ENCODE measurements around the gene IGSF1.

IGSF1 gene

GRCh38 chrX:131237363-131237762 is 51.7 kb downstream of the IGSF1 start:
- no peak overlapping the region for H3K27ac Mint-ChIP-seq

GRCh38 chrX:131235768-131236545 is 53.1 kb downstream of the IGSF1 start:
- no peaks in the 10 kb centered on the region for H3K4me1 Mint-ChIP-seq
- H3K4me3 Mint-ChIP-seq, result no peak overlapping the region
- peaks cover 1% of the 10 kb centered on the region for H3K27me3 Mint-ChIP-seq
- no peaks in the 10 kb centered on the region for H3K36me3 Mint-ChIP-seq
- H3K9me3 Mint-ChIP-seq, result no peaks in the 10 kb centered on the region
- no peak overlapping the region for H3K27ac Mint-ChIP-seq

More at GRCh38 chrX:131237363-131237762, 51.7 kb downstream of the IGSF1 start:
- no peaks in the 10 kb centered on the region for H3K9me3 Mint-ChIP-seq
- H3K4me1 Mint-ChIP-seq, result no peaks in the 10 kb centered on the region
- H3K36me3 Mint-ChIP-seq, result no peaks in the 10 kb centered on the region
- H3K27me3 Mint-ChIP-seq, result peaks cover 1% of the 10 kb centered on the region
- no peak overlapping the region for H3K4me3 Mint-ChIP-seq

GRCh38 chrX:131227608-131228007 is 61.5 kb downstream of the IGSF1 start:
- peaks cover 4% of the 10 kb centered on the region for H3K27me3 Mint-ChIP-seq
- H3K4me1 Mint-ChIP-seq, result no peaks in the 10 kb centered on the region
- H3K4me3 Mint-ChIP-seq, result no peak overlapping the region
- no peaks in the 10 kb centered on the region for H3K36me3 Mint-ChIP-seq
- H3K27ac Mint-ChIP-seq, result no peak overlapping the region
- no peaks in the 10 kb centered on the region for H3K9me3 Mint-ChIP-seq

GRCh38 chrX:131226591-131226990 is 62.5 kb downstream of the IGSF1 start:
- Mint-ChIP-seq H3K27me3 (peaks cover 4% of the 10 kb centered on the region), H3K4me3 (no peak overlapping the region), H3K27ac (no peak overlapping the region), H3K9me3 (no peaks in the 10 kb centered on the region), H3K36me3 (no peaks in the 10 kb centered on the region), H3K4me1 (no peaks in the 10 kb centered on the region)

GRCh38 chrX:131225078-131225477 is 64.0 kb downstream of the IGSF1 start:
- Mint-ChIP-seq H3K4me3 (no peak overlapping the region), H3K36me3 (no peaks in the 10 kb centered on the region), H3K9me3 (no peaks in the 10 kb centered on the region), H3K27ac (no peak overlapping the region), H3K27me3 (peaks cover 4% of the 10 kb centered on the region), H3K4me1 (no peaks in the 10 kb centered on the region)
